HG02885 (cell line): ENCODE data around the gene ETFA.

Experiments used
- ATAC-seq: cut with Tn5 transposase; IDR thresholded peaks from one replicate; pipeline ENCODE4 v1.9.1; 2021; ENCODE audit warnings: mild to moderate bottlenecking; ENCODE audit not compliant: unreplicated experiment, poor library complexity

Gene ETFA

GRCh38 chr15:76340803-76341365 is 29.6 kb upstream of the ETFA start:
- ATAC-seq = no peak

GRCh38 chr15:76340198-76340802 is 29.0 kb upstream of the ETFA start:
- ATAC-seq = no peak

- no peak for ATAC-seq
These were observed 28.3 kb upstream of the ETFA start for GRCh38 chr15:76339305-76340197.

GRCh38 chr15:76338486-76339304 is 27.4 kb upstream of the ETFA start:
- ATAC-seq = no peak

- ATAC-seq = no peak
These were observed 26.6 kb upstream of the ETFA start for GRCh38 chr15:76337696-76338485.

DNA sequence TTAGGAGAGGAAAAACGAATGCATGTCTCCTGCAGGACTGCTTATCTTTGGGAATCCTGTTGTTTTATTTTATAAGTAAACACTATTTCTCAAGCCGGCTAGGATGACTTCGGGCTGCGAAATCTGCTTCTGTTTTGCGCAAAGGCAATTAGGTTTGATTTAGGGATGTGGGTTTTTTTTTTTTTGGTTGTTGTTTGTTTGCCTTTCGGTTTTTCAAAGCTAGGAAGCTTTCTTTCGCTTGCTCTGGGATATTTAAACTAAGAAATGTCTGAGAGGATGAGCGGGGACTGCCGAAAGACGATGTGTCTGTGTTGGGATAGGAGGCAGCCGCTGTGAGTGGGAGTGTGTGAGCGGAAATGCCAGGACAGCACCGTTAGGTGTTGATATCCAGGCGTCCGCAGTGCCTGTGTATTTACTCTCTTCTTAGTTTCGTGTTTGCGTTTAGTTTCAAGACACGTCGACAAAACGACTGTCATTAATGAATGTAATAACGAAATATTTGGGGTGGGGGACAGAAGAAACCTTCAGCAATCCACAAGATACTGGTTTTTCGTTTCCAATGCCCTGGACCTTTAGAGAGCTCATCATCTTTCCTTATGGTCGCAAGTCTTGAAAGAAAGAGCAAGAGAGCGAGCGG is 25.9 kb upstream of the ETFA start:
- ATAC-seq = no peak

- peak; percentile 66 for ATAC-seq
These were observed 25.2 kb upstream of the ETFA start, which contains the start of gene ISL2 for GRCh38 chr15:76336254-76337058. Gene ISL2 (plus strand): TSS chr15:76336773. CDS start chr15:76336884, 111 bp downstream.

DNA sequence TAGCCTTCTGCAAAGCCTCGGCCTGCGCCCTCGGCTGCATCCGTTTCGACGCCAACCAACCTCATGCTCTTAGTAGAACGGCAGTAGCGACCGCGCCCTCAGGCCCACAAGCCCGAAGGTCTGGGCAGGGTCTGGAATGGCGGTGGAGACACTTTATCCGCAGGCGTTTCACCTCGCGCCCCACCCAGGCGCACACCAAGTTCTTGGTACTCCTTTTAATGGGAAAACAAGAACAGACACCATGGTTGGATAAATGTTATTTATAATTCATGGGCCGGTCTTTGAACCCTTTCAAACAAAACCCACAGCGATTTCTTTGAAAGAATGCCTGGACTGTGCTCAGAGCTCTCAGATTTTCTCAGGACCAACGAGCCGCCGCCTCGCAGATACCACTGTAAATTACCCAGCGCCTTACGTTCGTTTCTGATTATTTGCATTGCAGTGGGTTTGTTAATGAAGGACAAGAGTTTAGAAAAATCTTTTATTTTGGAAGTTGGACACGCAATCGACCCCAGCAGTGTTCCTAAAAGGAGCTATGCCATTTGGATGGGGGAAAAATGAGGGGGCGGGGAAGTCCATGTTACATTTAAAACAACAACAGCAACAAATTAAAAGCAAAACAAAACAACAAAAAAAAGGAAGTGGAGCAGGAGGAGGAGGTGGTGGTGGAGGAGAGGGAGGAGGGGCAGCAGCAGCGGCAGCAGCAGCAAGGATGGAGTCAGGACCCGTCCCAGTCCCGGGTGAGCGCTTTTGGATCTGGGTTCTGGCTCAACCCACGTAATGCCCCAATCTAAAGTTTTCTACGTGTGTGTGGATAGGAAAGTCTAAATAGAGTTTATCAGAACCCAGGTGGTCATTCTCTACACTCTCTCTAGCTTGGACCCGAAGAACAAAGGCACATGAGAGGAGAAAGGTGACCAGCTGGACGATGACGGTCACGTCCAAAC is 24.3 kb upstream of the ETFA start:
- ATAC-seq = no peak

DNA sequence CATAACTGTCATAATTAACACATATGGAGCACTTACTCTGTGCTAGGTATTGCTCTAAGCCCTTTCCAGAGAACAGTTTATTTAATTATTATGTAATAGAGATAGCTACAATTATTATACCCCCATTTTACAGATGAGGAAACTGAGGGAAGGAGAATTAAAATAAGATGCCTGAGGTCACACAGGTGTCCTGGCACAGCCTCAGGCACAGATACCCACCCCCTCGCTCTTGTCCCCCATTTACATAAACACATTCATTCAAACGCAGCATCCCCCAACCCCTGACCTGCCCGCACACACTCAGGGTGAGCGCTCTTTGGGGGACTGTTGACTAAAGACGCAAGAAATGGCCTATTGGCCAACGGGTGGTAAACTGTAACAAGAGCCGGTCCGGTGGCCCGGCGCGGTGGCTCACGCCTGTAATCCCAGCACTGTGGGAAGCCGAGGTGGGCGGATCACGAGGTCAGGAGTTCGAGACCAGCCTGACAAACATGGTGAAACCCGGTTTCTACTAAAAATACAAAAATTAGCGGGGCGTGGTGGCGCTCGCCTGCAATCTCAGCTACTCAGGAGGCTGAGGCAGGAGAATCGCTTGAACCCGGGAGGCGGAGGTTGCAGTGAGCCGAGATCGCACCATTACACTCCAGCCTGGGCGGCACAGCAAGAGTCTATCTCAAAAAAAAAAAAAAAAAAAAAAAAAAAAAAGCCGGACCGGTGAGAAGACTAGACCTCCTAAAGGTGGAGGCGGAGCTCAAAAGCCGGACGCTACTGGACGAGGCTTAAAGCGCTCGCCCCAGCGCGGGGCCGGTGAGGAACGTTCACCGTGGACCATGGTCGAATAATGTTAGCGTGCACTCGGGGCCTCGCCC is 23.4 kb upstream of the ETFA start:
- no peak for ATAC-seq

GRCh38 chr15:76333720-76334437 is 22.6 kb upstream of the ETFA start:
- ATAC-seq = no peak

GRCh38 chr15:76333309-76333708 is 22.0 kb upstream of the ETFA start:
- ATAC-seq = no peak

DNA sequence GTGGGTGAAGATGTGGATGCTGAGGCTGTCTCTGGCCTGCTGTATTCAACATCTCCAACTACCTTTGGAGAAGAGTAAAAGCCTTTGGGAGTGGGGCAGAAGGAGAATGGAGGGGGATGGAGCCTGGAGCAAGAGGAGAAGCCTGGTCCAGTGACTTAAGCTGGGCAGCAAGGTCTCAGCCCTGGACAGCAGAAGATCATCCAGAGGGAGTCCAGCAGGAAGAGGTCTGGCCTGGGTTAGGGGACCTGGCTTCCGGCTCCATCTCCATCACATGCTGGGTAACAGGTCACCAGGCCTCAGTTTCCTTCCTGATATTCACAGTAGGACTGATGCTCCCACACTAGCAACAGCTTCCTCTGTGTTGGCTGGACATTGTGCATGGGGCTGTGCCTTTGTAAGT is 21.5 kb upstream of the ETFA start:
- ATAC-seq = no peak

DNA sequence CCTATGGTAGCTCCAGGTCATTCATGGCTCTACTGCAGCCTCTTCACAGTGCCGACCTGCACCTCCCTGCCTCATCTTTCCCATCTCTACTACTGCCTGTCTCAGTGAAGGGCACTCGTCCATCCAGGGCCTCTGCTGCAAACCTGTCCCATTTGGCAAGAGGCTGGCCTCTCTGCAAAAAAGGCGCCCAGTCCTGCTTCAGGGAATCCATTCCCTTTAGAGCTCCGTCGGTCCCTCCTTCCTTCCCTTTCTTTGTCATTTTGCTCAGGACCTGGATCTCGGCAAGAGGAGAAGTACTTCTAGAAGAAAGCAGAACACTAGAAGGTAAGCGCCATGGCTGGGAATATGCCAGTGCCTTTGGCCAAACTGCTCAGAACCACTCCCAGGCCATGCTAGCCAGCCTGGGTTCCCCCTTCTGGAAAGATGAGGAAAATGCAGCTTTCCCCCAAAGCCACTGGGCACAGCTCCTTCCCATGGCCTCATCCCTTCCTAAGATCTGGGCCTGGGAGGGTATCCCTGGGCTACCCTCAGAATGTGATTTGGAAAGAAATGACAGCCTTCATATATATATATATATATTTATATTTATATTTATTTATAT is 18.9 kb upstream of the ETFA start:
- ATAC-seq = no peak

GRCh38 chr15:76328958-76329357 is 17.7 kb upstream of the ETFA start:
- no peak for ATAC-seq

- no peak for ATAC-seq
These were observed 16.9 kb upstream of the ETFA start for GRCh38 chr15:76328106-76328696.
